ENCODE measurements around the gene RAP2B.

GRCh38 chr3:153182501-153183293 is 20.7 kb downstream of the RAP2B start:
- no peak for TF ChIP-seq CHD2 (IDR thresholded peaks at IDR 0.05; ENCODE audit: low read length, partially characterized antibody)
- TF ChIP-seq REST (IDR thresholded peaks at IDR 0.05; ENCODE audit: low read depth, low read length), result no peak
- TF ChIP-seq CTCF (IDR thresholded peaks at IDR 0.05), result no peak
- TF ChIP-seq PBX3 (IDR thresholded peaks at IDR 0.05), result no peak

Data from SK-N-SH (cell line).